Stimulated activated CD4-positive, alpha-beta T cell treated with anti-CD3 and anti-CD28 coated beads, Interleukin-1b, Interleukin-23, amount 100 ng/mL, for 48 hours (primary cell): Measurements from ENCODE around the gene IP6K1.
"Not testable (repeated sequence)": the region's sequence is repeated elsewhere in the genome, so short reads cannot be mapped to it uniquely, and the experiment has no call there.

Source experiments
- DNase-seq: peaks from one replicate; pipeline ENCODE4 v3.0.0-alpha.2; 2020

Gene IP6K1

DNA sequence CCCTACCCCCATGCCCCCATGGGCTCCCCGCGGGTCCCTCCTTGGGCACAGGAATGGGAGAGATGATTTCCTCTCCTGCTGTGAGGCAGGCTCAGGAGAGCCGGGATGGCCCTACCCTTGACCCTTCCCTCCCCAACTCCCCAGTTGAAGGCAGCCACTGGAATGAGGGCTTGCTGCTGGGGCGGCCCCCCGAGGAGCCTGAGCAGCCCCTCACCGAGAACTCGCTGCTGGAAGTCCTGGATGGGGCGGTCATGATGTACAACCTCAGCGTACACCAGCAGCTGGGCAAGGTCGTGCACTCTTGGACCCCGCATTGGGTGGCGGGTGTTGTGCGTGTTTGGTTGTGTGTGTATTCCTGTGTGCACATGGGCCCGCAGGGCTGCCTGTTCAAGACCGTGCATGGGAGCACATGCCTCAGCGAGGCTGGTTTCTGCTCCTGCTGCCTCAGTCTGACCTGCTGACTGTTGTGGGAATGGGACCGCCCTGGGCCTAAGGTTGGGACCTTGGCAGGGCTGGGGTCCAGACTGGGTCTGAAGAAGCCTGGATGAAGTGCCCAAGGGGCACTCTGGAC lies 80.9 kb downstream of the IP6K1 start:
- no peak for DNase-seq

DNA sequence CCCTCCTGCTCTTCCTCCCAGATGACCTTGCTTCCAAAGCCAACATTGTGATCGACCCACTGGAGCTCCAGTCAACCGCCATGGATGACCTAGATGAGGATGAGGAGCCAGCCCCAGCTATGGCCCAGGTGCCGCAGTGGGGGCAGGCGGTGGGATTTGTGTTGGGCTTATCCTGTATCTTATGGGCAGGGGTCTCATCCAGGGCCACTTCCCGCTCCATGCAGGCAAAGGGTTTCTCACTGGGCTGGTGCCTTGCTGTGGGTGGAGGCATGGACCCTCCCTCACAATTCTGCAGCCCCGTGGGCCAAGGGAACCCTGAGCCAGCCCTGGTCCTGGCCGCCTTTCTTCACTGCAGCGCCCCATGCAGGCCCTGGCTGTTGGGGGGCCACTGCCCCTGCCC lies 81.7 kb downstream of the IP6K1 start:
- no peak for DNase-seq

DNA sequence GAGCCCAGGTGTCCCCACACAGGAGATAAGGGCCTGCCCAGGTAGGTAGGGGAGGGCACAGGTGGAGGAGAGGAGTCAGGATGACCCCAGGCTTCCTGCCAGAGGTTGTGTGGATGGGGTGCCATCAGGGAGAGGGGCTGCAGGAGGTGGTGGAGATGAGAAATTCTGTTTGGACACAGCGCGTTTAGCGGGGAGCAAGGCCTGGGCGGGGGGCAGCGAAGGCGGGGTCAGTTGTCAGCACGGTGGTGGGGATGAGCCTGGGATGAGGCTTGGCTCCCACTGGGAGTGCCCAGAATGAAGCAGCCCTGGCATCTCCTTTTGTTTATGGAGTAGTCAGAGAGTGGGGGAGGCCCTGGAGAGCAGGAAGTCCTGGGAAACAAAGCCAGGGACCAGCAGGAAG lies 82.4 kb downstream of the IP6K1 start:
- DNase-seq: no peak

DNA sequence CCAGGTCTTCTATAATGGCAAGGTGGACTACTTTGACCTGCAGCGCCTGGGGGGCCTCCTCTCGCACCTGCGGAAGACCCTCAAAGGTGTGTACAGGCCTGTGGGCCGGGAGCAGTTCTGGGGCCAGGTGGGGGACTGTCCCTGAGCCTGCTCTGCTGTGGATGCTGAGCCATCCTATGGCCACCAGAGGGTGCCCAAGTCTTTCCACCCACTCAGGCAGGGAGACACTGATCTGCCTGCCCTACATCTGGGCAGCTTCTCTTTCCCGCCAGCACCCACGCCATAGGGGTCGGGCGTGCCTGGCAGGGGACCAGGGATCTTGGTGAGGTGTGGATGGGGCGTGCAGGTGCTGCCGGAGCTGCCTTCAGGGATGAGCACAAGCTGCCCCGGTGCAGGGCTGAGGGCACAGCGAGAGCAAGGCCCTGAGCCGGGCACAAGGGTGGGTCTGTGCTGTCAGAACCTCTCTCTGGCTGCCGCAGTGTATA lies 82.9 kb downstream of the IP6K1 start:
- peak; percentile 70 for DNase-seq

DNA sequence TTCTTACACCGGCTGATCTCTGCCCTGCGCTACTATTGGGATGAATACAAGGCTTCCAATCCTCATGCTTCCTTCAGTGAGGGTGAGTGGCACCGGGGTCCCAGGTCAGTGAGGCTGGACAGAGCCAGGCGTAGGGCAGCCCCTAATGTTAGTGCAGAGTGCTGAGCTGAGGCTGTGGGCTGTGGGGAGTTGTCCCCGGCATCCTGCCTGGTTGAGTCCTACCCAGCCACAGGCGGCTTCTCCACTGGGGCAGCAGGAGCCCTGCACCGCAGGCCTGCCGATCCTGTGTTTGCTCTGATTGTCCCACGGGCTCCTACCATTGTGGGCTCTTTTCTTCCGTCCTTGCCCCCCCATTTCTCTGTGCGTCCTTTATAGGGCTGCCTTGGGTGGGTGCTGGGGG lies 83.7 kb downstream of the IP6K1 start:
- no peak for DNase-seq

DNA sequence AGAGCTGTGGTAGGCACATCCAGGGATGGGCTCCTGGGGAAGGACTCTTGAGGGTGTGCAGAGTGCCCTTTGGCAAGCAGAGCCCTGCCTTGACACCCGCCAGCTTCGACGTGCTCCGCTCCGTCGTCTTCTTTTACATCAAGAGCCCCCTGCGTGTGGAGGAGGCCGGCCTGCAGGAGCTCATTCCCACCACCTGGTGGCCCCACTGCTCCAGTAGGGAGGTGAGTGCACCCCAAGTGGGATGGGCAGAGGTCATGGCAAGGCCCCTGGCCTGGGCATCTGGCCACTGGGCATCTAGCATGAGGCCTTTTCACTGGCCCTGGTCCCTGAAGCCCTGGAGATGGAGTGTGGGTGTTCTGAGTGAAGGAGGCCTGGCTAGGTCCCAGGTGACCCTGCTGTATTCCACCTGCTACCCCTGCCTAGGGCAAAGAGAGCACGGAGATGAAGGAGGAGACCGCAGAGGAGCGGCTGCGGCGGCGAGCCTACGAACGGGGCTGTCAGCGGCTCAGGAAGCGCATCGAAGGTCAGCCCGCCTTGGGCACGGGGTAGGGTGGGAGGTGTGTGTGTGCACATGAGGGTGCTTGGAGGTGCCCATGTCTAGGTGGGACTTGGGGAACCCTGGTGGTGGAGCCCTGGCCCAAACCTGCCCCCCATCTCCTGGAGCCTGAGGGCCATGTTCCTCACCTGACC lies 84.8 kb downstream of the IP6K1 start:
- DNase-seq: no peak

DNA sequence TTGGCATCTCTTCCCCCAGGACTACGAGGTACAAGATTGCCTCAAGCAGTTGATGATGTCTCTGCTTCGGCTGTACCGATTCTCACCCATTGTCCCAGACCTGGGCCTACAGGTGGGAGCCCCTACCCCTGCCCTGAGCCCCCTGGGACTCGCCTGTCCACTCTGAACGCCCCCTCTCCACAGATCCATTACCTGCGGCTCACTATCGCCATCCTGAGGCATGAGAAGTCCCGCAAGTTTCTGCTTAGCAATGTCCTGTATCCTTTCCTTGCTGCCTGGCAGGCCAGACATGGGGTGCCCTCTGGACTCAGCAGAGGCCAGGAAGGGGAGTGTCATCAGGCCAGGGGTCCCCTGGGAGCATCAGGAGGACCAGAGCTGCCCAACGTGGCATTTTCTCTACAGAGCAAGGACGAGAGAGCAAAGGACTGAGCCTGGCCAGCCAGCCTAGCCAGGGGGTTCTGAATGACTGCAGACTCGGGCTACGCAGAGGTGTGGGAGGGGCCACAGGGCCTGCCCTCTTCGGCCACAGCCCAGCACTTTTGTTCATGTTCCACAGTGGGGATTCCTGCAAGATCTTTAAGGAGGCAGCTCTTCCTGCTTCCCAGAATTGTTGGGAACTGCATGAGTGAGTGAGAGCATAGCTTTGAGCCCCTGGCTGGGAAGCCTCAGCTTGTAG lies 85.8 kb downstream of the IP6K1 start:
- no peak for DNase-seq

DNA sequence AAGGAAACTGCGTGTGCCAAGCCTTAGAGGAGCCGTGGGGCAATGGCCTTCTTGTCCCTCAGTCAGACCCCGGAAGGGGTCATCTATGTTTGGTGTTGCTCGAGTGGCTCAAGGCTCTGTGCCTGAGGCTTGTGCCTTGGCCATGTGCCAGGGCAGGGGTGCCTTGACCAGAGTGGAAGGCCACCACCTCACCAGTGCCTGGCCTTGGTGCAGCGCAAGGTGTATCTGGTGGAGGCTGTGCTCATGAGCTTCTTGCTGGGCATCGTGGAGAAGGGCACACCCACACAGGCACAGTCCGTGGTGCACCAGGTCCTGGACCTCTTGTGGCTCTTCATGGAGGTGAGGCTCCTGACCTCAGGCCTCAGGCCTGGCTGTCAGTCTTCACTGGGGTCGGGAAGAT lies 86.3 kb downstream of the IP6K1 start:
- no peak for DNase-seq

DNA sequence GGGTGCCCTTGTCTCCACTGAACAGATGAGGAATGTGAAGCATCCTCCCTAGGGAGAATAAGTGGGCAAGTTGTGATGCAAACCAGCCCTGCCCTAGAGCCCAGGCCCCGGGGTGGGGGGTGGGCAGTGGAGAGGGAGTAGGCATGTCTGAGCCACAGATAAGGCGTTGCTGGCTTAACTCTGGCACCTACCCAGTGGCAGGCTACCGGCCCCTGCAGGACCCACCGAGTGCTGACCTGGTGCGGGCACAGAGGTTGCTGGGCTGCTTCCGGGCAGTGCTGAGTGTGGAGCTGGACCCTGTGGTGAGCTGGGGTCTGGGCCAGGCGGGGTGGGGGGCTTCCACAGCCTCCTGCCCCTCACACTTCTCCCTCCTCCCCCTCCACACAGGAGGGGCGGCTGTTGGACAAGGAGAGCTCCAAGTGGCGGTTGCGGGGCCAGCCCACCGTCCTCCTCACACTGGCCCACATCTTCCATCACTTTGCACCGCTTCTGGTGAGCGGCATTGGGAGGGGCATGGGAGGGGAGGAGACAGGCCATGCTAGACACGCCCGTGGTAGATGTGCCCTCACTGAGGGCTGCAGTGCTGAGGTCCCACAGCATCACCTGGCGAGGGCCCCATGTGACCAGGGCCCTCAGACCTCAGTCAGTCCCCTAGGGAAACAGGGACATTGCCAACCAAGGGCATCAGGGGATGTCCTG lies 86.9 kb downstream of the IP6K1 start:
- no peak for DNase-seq

DNA sequence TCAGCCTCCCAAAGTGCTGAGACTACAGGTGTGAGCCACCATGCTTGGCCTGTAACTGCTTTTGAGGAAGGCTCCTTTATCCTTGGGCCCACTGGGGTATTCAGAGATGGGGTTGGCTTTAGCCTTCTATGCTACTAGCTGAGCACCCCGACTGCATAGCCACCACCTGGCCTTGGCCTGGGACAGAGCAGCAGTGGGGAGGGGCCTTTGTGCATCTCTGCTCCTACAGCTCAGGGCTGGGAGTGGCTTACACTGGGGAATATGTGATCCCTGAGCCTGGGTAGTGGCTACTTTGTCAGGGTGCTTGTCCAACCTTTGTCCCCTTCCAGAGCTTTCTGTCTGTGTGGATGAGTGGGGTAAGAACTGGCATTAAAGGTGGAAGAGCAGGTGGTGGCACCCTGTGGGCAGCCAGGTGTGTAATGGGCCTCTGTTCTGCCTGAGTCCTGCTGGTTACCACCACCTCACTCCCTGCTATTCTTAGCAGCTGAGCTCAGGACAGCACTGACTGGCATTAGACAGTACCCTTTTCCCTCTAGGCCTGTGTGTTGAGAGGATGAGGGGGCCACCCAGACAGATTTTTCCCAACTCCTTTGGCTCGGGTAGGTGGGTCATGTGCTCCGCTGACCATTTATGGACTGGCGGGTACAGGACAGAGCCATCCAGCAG lies 90.9 kb downstream of the IP6K1 start:
- DNase-seq: not testable (repeated sequence)

DNA sequence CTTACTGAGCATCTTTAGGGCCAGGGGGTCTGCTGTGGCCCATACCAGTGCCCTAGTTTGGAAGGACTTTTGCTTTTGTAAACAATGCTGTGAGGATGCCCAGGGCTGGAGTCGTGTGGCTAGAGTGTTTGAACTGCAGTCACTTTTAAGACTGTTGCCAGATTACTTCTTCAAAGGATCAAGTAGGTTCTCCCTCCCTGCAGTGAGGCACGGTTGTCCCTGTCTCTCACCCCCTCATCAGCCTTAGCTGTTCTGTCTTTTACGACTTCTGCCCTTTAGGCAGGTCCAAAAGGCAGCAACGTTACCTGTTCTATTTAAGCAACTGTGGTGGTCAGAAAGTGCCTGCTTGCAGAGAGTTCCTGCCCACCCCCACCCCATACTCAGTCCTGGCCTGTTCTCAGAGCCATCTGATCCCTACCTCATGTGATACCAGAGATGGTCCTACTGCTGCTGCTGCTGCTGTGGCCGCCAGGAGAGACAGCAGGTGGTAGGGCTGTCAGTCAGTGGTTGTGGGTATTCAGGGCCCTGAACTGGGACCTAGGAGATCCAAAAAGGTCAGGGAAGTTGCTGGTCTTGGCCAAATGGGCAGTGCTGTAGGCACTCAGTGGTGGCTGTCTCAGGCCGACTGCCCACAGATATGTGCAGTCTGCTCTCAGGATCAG lies 91.8 kb downstream of the IP6K1 start:
- not testable (repeated sequence) for DNase-seq

DNA sequence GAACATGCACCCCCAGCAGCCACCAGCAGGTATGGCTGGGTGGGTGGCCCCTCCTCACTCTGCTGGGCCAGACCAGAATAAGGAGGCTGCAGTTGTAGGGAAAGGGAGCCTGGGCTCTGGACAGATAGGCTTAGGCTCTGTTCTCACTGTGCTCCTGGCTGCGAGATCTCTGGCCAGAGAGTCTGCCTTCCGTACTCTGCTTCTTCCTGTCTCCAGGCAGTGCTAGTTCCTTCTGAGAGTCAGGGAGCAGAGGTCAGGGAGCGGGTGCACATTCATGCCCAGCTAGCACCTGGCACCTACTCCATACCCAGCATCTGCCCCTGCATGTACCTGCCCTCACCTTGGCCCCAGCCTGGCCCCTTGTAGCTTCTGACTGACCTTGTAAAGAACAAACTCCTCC lies 94.9 kb downstream of the IP6K1 start:
- DNase-seq: not testable (repeated sequence)

DNA sequence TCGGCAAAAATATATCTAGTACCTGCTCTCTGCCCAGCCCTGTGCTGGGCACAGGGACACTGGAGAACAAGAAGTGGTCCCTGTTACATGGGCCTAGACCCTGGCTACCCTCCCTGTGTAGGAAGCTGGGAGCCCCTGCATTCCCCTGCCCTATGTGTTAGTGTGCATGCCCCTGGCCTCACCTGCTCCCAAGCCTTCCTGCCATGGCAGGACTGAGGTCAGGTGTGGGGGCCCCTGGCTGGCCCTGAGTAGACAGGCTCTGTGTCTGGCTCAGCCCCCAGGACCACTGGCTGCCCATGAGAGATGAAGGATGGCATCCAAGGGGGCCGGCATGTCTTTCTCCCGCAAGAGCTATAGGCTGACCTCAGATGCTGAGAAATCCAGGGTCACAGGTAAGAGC lies 95.5 kb downstream of the IP6K1 start:
- DNase-seq: not testable (repeated sequence)

DNA sequence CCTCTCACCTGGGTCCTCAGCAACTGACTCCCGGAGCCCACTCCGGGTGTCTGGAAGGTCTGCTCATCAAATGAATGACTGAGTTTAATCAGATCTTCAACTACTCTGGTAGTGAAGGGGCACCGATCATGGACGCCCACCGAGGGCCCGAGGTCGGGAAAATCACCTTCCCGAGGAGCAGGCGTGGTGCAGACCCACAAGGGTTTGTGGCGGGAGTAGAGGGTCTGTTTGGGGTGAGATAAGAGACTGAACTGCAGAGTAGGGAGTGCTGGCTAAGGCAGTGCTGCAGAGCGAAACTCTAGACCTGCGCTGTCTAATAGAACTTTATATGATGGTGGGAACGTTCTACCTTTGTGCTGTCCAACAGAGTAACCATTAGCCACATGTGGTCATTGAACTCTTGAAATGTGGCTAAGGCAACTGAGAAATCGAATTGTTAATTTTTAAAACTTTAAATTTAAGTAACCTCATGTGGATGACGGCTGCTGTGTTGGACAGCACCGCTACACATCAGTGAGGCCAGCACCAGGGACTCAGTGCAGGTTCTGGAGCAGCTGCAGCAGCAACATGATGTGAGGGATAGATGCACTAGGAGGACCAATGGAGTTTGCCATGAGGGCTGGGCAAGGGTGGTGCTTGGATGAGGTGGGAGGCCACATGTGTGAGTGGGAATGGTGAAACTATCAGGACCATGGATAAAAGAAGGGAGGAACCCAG lies 96.3 kb downstream of the IP6K1 start:
- not testable (repeated sequence) for DNase-seq

DNA sequence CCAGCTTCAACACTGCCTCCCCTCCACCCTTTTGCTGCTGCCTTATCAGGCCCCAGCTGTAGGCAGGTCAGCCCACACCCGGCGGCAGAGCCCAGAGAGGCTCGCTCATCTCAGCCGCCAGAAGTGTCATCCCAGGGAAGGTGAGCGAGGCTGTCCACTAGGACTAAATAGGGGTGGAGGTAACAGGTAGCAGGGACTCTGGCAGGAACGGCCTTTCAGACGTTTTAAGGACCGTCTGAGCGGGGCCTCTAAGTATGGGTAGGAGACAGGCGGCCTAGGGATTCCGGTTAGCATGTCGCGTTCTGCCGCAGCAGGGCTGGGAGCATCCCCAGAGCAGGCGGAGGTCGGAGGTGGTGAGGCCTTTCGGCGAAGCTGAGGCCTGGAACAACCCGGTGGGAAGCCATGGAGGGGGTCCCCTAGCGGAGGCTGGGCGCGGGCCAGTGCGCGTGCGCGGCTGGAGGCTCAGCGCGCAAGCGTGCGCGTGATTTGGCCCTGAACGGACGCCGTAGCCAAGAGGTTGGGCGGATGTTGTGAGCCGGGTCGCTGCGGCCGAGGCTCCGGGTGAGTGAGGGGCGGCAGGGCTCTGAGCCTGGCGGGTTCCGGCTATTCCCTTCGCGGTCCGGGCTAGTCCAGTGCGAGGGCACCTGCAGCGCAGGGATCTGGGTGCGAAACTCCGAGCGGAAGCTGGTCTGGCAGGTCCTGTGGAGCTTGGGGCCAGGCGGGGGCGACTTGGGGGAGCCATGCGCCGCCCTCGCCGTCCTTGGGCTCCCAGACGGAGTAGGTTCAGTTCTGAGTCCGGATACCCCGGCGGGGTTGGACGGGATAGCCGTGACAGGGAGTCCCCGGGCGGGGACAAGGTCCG lies 97.1 kb downstream of the IP6K1 start, which contains the start of the genes MST1 and RNF123:
Gene MST1 (minus strand): TSS at position 429 of the 862 bp plus-strand sequence. CDS start 783 bp downstream, outside the sequence.
Gene RNF123 (plus strand): TSS at position 512 of the 862 bp plus-strand sequence. CDS start 1,609 bp downstream, outside the sequence.
- peak; percentile 92 for DNase-seq

DNA sequence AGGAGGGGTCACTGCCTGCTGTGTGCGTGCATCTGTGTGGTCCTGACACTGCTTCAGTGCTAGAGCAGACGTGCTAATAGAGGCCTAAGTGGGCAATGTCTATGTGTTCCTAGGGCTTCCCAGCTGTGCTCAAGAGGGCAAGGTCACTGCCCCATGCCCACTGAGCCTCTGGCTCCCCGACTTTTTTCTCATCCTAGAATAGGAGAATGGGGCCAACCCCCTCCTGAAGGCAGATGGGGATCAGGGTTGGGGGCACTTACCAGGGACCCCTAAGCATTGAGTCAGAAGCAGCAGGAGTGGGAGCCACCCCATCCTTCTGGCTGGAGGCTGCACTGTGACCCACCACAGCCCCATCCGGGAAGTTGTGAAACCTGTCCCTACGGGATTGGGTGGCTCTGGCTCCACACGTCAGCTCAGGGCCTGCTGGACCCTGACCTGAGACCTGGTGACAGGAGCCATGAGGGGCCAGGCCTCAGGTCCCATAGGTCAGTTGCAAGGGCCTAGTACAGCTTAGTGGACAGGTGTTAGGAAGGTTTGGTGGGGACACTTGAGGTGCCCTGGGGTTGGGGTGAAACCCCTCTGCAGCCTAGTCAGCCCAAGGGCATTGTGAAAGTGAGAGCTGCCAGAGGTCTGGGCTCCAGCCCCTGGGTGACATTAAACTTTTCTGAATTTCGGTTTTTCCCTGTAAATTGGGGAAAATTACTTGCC lies 97.8 kb downstream of the IP6K1 start:
- not testable (repeated sequence) for DNase-seq

DNA sequence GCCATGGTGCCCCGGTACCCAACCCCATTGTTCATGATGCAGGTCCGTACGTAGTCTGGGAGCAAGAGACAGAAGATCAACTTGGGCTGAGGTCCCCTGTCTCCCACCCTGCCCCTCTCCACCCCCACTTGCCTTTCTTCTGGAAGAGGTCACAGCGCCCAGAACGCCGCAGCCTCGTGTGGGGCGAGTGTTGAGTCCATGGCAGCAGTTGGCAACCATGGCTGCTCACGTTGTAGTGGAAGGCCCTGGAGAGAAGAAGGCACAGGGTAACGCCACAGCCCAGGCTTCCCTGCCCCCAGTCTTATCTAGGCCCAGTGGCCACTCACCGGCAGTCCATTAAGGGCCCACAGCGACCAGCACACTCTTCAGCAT lies 98.9 kb downstream of the IP6K1 start:
- not testable (repeated sequence) for DNase-seq

DNA sequence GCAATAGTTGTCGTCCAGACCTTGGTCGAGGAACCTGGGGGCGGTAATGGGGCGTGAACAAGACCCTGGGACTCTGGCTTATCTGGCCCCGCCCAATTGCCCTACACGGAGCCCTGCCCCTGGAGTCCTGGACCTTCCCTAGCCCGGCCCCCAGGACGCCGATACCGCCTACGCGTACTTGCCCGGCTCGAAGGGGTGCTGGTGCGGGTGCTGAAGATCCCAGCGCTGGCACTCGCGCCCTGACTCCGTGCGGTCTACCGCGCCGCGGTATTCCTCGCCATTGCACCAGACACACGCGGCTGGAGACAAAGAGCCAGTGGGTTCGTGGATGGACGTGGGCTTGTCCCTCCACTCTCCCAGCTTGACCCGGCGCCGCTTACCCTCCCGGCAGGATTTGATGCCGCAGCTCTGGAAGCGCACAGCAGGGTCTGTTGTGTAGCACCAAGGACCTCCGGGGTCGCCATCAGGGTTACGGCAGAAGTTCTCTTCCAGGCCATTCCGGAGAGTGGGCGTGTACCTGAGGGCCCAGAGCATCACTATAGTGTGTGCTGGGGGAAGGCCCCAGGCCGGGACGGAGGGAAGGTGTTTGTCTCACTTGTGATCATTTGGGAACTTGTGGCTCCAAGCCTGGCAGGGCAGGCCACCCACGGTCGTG lies 99.4 kb downstream of the IP6K1 start:
- peak; percentile 48 for DNase-seq

DNA sequence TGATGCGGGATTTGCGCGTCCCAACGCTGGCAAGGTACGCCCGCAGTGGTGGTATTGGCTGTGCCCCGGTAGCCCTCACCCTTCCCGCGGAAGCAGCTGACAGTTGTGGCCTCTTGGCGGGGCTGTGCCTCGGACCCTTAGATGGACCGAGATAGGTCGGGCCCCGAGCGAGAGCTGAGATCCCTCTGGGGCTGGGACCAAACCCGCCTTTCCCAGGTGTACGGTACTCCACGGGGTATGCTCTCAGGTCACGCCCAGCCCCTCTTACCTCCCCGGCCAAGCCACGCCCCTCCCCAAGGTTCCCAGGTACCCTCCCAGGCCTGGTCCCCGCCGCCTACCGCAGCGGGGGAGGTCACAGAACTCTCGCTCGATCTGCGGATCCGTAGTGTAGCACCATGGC lies 100.0 kb downstream of the IP6K1 start:
- not testable (repeated sequence) for DNase-seq
